GM12878 (cell line): Measurements from ENCODE around the gene TSPAN2. TPM values are rescaled to one million over a fixed set of nuclear protein-coding genes. Genes with fewer than 3 reads are reported as not detected.

Experiments used
- ATAC-seq: fragments of 200-7000 bp; cut with Tn5 transposase; 3 replicates; pipeline ENCODE4 v1.9.1; 2020; ENCODE audit warnings: mild to moderate bottlenecking, moderate library complexity
- BruUV-seq: library from RNA; stranded (reverse); fragments of 400-500 nt; replicated peaks from 2 replicates; lab custom pipeline; 2021; lab: Mats Ljungman, UMichigan
- CTCF ChIA-PET: fragments of 300-600 bp; sonication (Branson Sonifier 250); formaldehyde crosslinking; extraction: SDS; loops from one replicate; lab custom pipeline; 2021; ENCODE audit warnings: inconsistent platforms; lab: Yijun Ruan, JAX
- POLR2A ChIA-PET: fragments of 350-600 bp; formaldehyde crosslinking; extraction: SDS; loops from one replicate; lab custom pipeline; 2021; ENCODE audit warnings: inconsistent platforms; lab: Charles Lee
- RAD21 ChIA-PET: fragments of 300-600 bp; sonication (Branson Sonifier 250); formaldehyde crosslinking; loops from one replicate; lab custom pipeline; 2023; ENCODE audit warnings: antibody characterized with exemption; ENCODE audit not compliant: unreplicated experiment; lab: Charles Lee
- SMC1A ChIA-PET: fragments of 300-600 bp; sonication (Branson Sonifier 250); formaldehyde crosslinking; loops from one replicate; lab custom pipeline; 2023; ENCODE audit not compliant: unreplicated experiment, uncharacterized antibody; lab: Charles Lee
- DNase-seq: peaks from one replicate; pipeline ENCODE4 v3.0.0-alpha.2; 2011; ENCODE audit warnings: low read depth, low spot score
- FAIRE-seq: peaks from 3 replicates; lab custom pipeline; 2011; peaks lifted over from hg19 to GRCh38; lab: Jason Lieb, UNC
- H2AFZ ChIP-seq: 2 replicates; pipeline ENCODE4 v1.6.0; 2011; ENCODE audit warnings: low read depth, low read length, control low read depth; ENCODE audit not compliant: control insufficient read depth
- H3K27ac ChIP-seq: 2 replicates; pipeline ENCODE4 v1.5.1; 2011; ENCODE audit warnings: control low read depth; ENCODE audit not compliant: control insufficient read depth, insufficient read depth
- H3K27me3 ChIP-seq, 2 experiments: replicated peaks in 1 of 2; 2 replicates each; pipeline versions ENCODE4 v1.6.0 to v1.6.1; 2011; ENCODE audit warnings: low read length in 1 of 2; ENCODE audit not compliant: control insufficient read depth in 2 of 2, insufficient read depth in 2 of 2
- H3K36me3 ChIP-seq, 2 experiments: 2 replicates each; pipeline ENCODE4 v1.5.1; 2011; ENCODE audit warnings: low read length in 1 of 2; ENCODE audit not compliant: control insufficient read depth in 2 of 2, insufficient read depth in 2 of 2
- H3K4me1 ChIP-seq: 2 replicates; pipeline ENCODE4 v1.6.1; 2011; ENCODE audit warnings: mild to moderate bottlenecking, low read length, moderate library complexity, mixed read lengths; ENCODE audit not compliant: control insufficient read depth, insufficient read depth
- H3K4me2 ChIP-seq: 2 replicates; pipeline ENCODE4 v1.6.0; 2011; ENCODE audit warnings: control low read depth; ENCODE audit not compliant: control insufficient read depth, insufficient read depth
- H3K4me3 ChIP-seq: fragments of 200-600 bp; sonication (generic); 2 replicates; pipeline ENCODE4 v1.5.1; 2016
- H3K79me2 ChIP-seq: 2 replicates; pipeline ENCODE4 v1.6.0; 2011; ENCODE audit warnings: low read length; ENCODE audit not compliant: control insufficient read depth, insufficient read depth
- H3K9ac ChIP-seq: 2 replicates; pipeline ENCODE4 v1.8.0; 2011; ENCODE audit warnings: low read length, control low read depth, mixed read lengths; ENCODE audit not compliant: control insufficient read depth, insufficient read depth
- H3K9me3 ChIP-seq: replicated peaks from 3 replicates; pipeline ENCODE4 v1.5.1; 2011; ENCODE audit warnings: mild to moderate bottlenecking, low read length; ENCODE audit not compliant: control insufficient read depth, insufficient read depth
- H4K20me1 ChIP-seq: 2 replicates; pipeline ENCODE4 v1.6.0; 2011; ENCODE audit not compliant: control insufficient read depth, insufficient read depth
- ASH2L ChIP-seq: fragments of 300-600, 200-600 bp; sonication (generic); IDR thresholded peaks from 2 replicates; pipeline ENCODE4 v1.6.1; 2017; ENCODE audit warnings: low read depth, mild to moderate bottlenecking, borderline replicate concordance
- CREB1 ChIP-seq: IDR thresholded peaks from 2 replicates; pipeline ENCODE4 v1.6.1; 2012; ENCODE audit warnings: low read depth, mild to moderate bottlenecking, inconsistent platforms
- GABPA ChIP-seq: IDR thresholded peaks from 2 replicates; pipeline ENCODE4 v1.6.1; 2014; ENCODE audit warnings: antibody characterized with exemption, low read depth, mild to moderate bottlenecking, inconsistent platforms
- IRF4 ChIP-seq: IDR thresholded peaks from 2 replicates; pipeline ENCODE4 v1.6.1; 2011; ENCODE audit warnings: low read depth, low read length
- KLF5 ChIP-seq: fragments of 450-650 bp; IDR thresholded peaks from 2 replicates; pipeline ENCODE4 v1.6.1; 2014; ENCODE audit warnings: mild to moderate bottlenecking; ENCODE audit not compliant: partially characterized antibody
- NFXL1 ChIP-seq: fragments of 450-650 bp; IDR thresholded peaks from 2 replicates; pipeline ENCODE4 v1.6.1; 2017; ENCODE audit warnings: antibody characterized with exemption, mild to moderate bottlenecking, borderline replicate concordance
- NR2F1 ChIP-seq: fragments of 450-650 bp; conservative IDR thresholded peaks from 2 replicates; pipeline ENCODE4 v1.6.1; 2017; ENCODE audit warnings: mild to moderate bottlenecking
- NRF1 ChIP-seq: conservative IDR thresholded peaks from 2 replicates; pipeline ENCODE4 v1.6.1; 2011; ENCODE audit warnings: mild to moderate bottlenecking, low read depth, low read length, improper control_type of control experiment
- POLR2AphosphoS2 ChIP-seq: IDR thresholded peaks from 2 replicates; pipeline ENCODE4 v1.6.1; 2011; ENCODE audit warnings: low read depth, mild to moderate bottlenecking, low read length, improper control_type of control experiment, moderate library complexity
- POLR2AphosphoS5 ChIP-seq: IDR thresholded peaks from 2 replicates; pipeline ENCODE4 v1.6.1; 2011; ENCODE audit warnings: mild to moderate bottlenecking, low read length, inconsistent platforms
- POU2F2 ChIP-seq: IDR thresholded peaks from 3 replicates; pipeline ENCODE4 v1.6.1; 2011; ENCODE audit warnings: low read depth, mild to moderate bottlenecking, low read length, borderline replicate concordance
- SRF ChIP-seq, 2 experiments: IDR thresholded peaks; 2 replicates each; pipeline ENCODE4 v1.6.1; 2011; ENCODE audit warnings: low read depth in 2 of 2, low read length in 2 of 2, mild to moderate bottlenecking in 1 of 2, moderate library complexity in 1 of 2
- TCF3 ChIP-seq: IDR thresholded peaks from 2 replicates; pipeline ENCODE4 v1.6.1; 2012; ENCODE audit warnings: low read depth, mild to moderate bottlenecking, low read length, borderline replicate concordance; ENCODE audit not compliant: insufficient read depth
- ZSCAN29 ChIP-seq: fragments of 450-650 bp; IDR thresholded peaks from 2 replicates; pipeline ENCODE4 v1.6.1; 2017; ENCODE audit warnings: mild to moderate bottlenecking, moderate library complexity
- WGBS: methylation state at CpG from one replicate; pipeline ENCODE4 v1.1.6; 2016; ENCODE audit warnings: low lambda C conversion rate; ENCODE audit not compliant: insufficient replicate concordance, insufficient coverage; ENCODE audit errors: missing lambda C conversion rate; 5-methylcytosine and 5-hydroxymethylcytosine counted together
- in situ Hi-C: fragments of 300-500 bp; cut with MboI; formaldehyde crosslinking; loops from 9 replicates; pipeline ENCODE4 v1.14.3; 2018; ENCODE audit warnings: mixed read lengths
- intact Hi-C: fragments of 100-400 bp; cut with micrococcal nuclease; formaldehyde crosslinking; loops from one replicate; pipeline ENCODE4 v1.14.2; 2022; ENCODE audit not compliant: unreplicated experiment
- polyA plus RNA-seq, 11 experiments: library from polyadenylated mRNA; depleted of rRNA in 4 of 11; unstranded in 6 of 11; stranded (reverse) in 5 of 11; fragments of >200 nt; fragmentation: Nextera tagmentation in 4 of 11; fragmentation: Illumina TruSeq in 1 of 11; extraction: Ambion mirVana in 4 of 11; extraction: Trizol in 1 of 11; gene quantifications; 1 replicate in 1 of 11; 2 replicates in 10 of 11; pipeline versions ENCODE4 v1.2.1 to v1.2.3, GENCODE V29; 2011 to 2016; ENCODE audit warnings: inconsistent platforms in 2 of 11, missing spikeins in 2 of 11, low read depth in 1 of 11
- total RNA-seq, 4 experiments: library from RNA; depleted of rRNA in 3 of 4; stranded (reverse); fragments of >200 nt in 3 of 4; fragmentation: Illumina TruSeq in 1 of 4; extraction: Trizol in 1 of 4; gene quantifications; 2 replicates each; pipeline versions ENCODE4 v1.2.1 to v1.2.3, GENCODE V29; 2013 to 2021
- TF ChIP-seq, protein P1 (sequence below): fragments of 150-350 bp; IDR thresholded peaks from 2 replicates; pipeline ENCODE4 v1.6.1; 2014; ENCODE audit warnings: mild to moderate bottlenecking, low read depth, low read length
- TF ChIP-seq, protein P2 (sequence below): IDR thresholded peaks from 2 replicates; pipeline ENCODE4 v1.6.1; 2012; ENCODE audit warnings: improper control_type of control experiment, low read depth, low read length; ENCODE audit not compliant: insufficient replicate concordance

TSPAN2 gene
- total and polyA plus RNA-seq, 10 of the 15 experiments (the other 5 are each of a cell fraction or from before 2014, with no cell fraction given) = under 0.01 to 0.73 TPM; not detected in 8

DNA sequence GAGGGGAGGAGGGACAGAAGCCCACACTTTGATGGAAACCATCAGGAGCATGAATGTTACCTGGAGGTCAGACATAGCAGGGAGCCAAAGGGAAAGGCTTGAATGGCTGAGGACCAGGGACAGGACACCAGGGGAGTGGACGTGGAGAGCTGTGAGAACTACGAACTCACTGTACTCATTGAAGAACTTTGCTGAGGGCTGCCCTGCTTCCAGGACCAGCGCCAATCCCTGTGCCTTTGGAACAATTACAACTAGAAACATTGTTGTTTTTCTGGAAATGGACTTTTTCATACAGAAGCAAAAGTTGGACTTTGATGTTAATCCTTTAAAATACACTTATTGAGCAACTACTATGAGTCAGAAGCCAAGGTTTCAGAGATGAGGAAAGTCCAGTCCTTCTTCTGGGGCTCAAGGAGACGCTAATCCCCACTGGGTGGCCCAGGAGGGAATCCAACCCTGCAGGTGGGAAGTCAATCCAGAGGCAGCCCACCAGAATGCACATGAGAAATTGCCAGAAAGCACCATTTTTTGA is 12.9 kb downstream of the TSPAN2 start:
- in situ Hi-C loops = no loop called here
- ChIA-PET POLR2A (no interaction called here), CTCF (interaction anchor here (7.5 kb wide), 1 partner anchor 25 kb away, joined by 44 read pairs; no protein-coding TSS in a partner anchor), RAD21 (interaction anchor here (1.4 kb wide), 1 partner anchor 35 kb away, joined by 6 read pairs; no protein-coding TSS in a partner anchor), SMC1A (no interaction called here)
- no peaks in the 10 kb centered on the region for H4K20me1 ChIP-seq
- H3K9me3 ChIP-seq = no peaks in the 10 kb centered on the region
- no peak overlapping the region for H3K9ac ChIP-seq
- BruUV-seq = no TSS peak
- H3K36me3 ChIP-seq = no peaks in the 10 kb centered on the region
- H3K27ac ChIP-seq = no peak overlapping the region
- 10% methylated on average over 4 of the region's 4 CpGs for WGBS
- intact Hi-C loops = no loop called here
- no peaks in the 10 kb centered on the region for H3K4me1 ChIP-seq
- no peak overlapping the region for H3K4me2 ChIP-seq
- no peaks in the 10 kb centered on the region for H3K79me2 ChIP-seq
- TF ChIP-seq SRF (IDR thresholded peaks at IDR 0.05; ENCODE audit: low read depth in 2 of 2, low read length in 2 of 2) = no peak
- TF ChIP-seq GABPA = no peak
- no peak for TF ChIP-seq POLR2AphosphoS2
- no peak for TF ChIP-seq TCF3
- TF ChIP-seq, protein P1, sequence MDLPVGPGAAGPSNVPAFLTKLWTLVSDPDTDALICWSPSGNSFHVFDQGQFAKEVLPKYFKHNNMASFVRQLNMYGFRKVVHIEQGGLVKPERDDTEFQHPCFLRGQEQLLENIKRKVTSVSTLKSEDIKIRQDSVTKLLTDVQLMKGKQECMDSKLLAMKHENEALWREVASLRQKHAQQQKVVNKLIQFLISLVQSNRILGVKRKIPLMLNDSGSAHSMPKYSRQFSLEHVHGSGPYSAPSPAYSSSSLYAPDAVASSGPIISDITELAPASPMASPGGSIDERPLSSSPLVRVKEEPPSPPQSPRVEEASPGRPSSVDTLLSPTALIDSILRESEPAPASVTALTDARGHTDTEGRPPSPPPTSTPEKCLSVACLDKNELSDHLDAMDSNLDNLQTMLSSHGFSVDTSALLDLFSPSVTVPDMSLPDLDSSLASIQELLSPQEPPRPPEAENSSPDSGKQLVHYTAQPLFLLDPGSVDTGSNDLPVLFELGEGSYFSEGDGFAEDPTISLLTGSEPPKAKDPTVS = no peak
- no peak for TF ChIP-seq IRF4
- TF ChIP-seq CREB1 = no peak
- TF ChIP-seq NRF1 = no peak
- no peak for TF ChIP-seq NFXL1
- no peak for TF ChIP-seq NR2F1
- TF ChIP-seq, protein P2, sequence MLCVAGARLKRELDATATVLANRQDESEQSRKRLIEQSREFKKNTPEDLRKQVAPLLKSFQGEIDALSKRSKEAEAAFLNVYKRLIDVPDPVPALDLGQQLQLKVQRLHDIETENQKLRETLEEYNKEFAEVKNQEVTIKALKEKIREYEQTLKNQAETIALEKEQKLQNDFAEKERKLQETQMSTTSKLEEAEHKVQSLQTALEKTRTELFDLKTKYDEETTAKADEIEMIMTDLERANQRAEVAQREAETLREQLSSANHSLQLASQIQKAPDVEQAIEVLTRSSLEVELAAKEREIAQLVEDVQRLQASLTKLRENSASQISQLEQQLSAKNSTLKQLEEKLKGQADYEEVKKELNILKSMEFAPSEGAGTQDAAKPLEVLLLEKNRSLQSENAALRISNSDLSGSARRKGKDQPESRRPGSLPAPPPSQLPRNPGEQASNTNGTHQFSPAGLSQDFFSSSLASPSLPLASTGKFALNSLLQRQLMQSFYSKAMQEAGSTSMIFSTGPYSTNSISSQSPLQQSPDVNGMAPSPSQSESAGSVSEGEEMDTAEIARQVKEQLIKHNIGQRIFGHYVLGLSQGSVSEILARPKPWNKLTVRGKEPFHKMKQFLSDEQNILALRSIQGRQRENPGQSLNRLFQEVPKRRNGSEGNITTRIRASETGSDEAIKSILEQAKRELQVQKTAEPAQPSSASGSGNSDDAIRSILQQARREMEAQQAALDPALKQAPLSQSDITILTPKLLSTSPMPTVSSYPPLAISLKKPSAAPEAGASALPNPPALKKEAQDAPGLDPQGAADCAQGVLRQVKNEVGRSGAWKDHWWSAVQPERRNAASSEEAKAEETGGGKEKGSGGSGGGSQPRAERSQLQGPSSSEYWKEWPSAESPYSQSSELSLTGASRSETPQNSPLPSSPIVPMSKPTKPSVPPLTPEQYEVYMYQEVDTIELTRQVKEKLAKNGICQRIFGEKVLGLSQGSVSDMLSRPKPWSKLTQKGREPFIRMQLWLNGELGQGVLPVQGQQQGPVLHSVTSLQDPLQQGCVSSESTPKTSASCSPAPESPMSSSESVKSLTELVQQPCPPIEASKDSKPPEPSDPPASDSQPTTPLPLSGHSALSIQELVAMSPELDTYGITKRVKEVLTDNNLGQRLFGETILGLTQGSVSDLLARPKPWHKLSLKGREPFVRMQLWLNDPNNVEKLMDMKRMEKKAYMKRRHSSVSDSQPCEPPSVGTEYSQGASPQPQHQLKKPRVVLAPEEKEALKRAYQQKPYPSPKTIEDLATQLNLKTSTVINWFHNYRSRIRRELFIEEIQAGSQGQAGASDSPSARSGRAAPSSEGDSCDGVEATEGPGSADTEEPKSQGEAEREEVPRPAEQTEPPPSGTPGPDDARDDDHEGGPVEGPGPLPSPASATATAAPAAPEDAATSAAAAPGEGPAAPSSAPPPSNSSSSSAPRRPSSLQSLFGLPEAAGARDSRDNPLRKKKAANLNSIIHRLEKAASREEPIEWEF = no peak
- TF ChIP-seq POU2F2 = no peak
- TF ChIP-seq ZSCAN29 = no peak
- TF ChIP-seq POLR2AphosphoS5 = no peak
- TF ChIP-seq ASH2L = no peak
- no peak for TF ChIP-seq KLF5
- no peaks in the 10 kb centered on the region; a peak in 1 of 4 replicates for H3K27me3 ChIP-seq
- no peak for DNase-seq
- H3K4me3 ChIP-seq = no peak overlapping the region
- ATAC-seq = no peak
- no peak overlapping the region for H2AFZ ChIP-seq
- no peak for FAIRE-seq
